ENCODE data around the gene RANBP2.
"Not testable (repeated sequence)": the region's sequence is repeated elsewhere in the genome, so short reads cannot be mapped to it uniquely, and the experiment has no call there.

RANBP2 gene

GRCh38 chr2:108719149-108720044, at the start of gene RANBP2:
TSS of gene RANBP2 (plus strand) at chr2:108719482. CDS start at chr2:108719607, 125 bp downstream.
- peak; percentile 93 to 94 for DNase-seq

GRCh38 chr2:108670282-108670681, 49.0 kb upstream of the RANBP2 start:
- not testable (repeated sequence) for DNase-seq

GRCh38 chr2:108672200-108672805, 47.0 kb upstream of the RANBP2 start:
- DNase-seq: not testable (repeated sequence)

- DNase-seq: not testable (repeated sequence)
Measured at GRCh38 chr2:108676522-108676921, 42.8 kb upstream of the RANBP2 start.

GRCh38 chr2:108677239-108677744, 42.0 kb upstream of the RANBP2 start:
- DNase-seq: not testable (repeated sequence)

- DNase-seq: not testable (repeated sequence)
Measured at GRCh38 chr2:108678198-108678651, 41.1 kb upstream of the RANBP2 start.

- not testable (repeated sequence) for DNase-seq
Measured at GRCh38 chr2:108680805-108681204, 38.5 kb upstream of the RANBP2 start.

GRCh38 chr2:108688818-108689756, 30.2 kb upstream of the RANBP2 start:
- not testable (repeated sequence) for DNase-seq

GRCh38 chr2:108690001-108690400, 29.3 kb upstream of the RANBP2 start:
- not testable (repeated sequence) for DNase-seq

- no peak for DNase-seq
Measured at GRCh38 chr2:108691447-108691846, 27.8 kb upstream of the RANBP2 start.

- no peak for DNase-seq
Measured at GRCh38 chr2:108701208-108701607, 18.1 kb upstream of the RANBP2 start.

- DNase-seq: no peak
Measured at GRCh38 chr2:108701806-108702205, 17.5 kb upstream of the RANBP2 start.

- DNase-seq: no peak
Measured at GRCh38 chr2:108704871-108705270, 14.4 kb upstream of the RANBP2 start.

- DNase-seq: no peak
Measured at GRCh38 chr2:108707300-108707699, 12.0 kb upstream of the RANBP2 start.

- not testable (repeated sequence) for DNase-seq
Measured at GRCh38 chr2:108716971-108717370, 2.3 kb upstream of the RANBP2 start.

- not testable (repeated sequence) for DNase-seq
Measured at GRCh38 chr2:108726048-108726447, 6.8 kb downstream of the RANBP2 start.

- DNase-seq: not testable (repeated sequence)
Measured at GRCh38 chr2:108734656-108735055, 15.4 kb downstream of the RANBP2 start.

GRCh38 chr2:108757973-108758372, 38.7 kb downstream of the RANBP2 start:
- not testable (repeated sequence) for DNase-seq

GRCh38 chr2:108762618-108763017, 43.3 kb downstream of the RANBP2 start:
- DNase-seq: not testable (repeated sequence)

- not testable (repeated sequence) for DNase-seq
Measured at GRCh38 chr2:108766671-108767070, 47.4 kb downstream of the RANBP2 start.

- DNase-seq: not testable (repeated sequence)
Measured at GRCh38 chr2:108767859-108768258, 48.6 kb downstream of the RANBP2 start.

GRCh38 chr2:108776475-108776874, 57.2 kb downstream of the RANBP2 start:
- DNase-seq: no peak
